Activated T-cell treated with anti-CD3 and anti-CD28 coated beads for 4 hours (primary cell): ENCODE data around the gene WDR93.

Source experiments
- DNase-seq: peaks from one replicate; pipeline ENCODE4 v3.0.0-alpha.2; 2020

WDR93 gene

DNA sequence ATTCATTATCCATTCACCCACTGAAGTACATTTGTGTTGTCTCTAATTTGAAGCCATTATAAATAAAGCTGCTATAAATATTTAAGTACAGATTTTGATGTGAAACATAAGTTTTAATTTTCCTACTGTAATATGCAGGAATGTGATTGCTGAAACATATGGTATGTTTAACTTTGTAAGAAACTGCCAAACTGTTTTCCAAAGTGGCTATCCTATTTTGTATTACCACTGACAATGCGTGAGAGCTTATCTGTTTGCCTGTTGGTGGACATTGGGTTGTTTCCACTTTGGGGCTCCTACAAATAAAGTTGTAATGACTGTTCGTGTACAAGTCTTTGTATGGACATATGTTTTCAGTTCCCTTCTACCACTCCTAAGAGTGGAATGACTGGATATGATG, 2.5 kb downstream of the WDR93 start:
- DNase-seq = no peak

DNA sequence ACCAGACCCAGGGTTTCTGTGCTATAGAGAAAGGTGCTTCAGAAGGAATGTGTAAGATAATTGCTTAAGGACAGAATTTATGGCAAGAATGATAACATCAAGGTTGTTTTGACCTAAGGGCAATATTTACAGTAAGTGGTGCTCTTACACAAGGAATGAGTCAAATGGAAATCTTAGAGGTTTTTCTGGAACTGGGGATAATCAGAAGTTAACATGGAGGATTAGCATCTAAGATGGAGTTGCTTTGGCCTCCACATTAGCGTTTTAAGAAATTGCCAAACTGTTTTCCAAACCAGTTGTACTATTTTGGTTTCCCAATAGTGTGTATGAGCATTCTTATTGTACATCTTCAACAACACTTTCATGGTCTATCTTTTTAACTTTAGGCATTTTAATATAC, 3.1 kb downstream of the WDR93 start:
- no peak for DNase-seq

DNA sequence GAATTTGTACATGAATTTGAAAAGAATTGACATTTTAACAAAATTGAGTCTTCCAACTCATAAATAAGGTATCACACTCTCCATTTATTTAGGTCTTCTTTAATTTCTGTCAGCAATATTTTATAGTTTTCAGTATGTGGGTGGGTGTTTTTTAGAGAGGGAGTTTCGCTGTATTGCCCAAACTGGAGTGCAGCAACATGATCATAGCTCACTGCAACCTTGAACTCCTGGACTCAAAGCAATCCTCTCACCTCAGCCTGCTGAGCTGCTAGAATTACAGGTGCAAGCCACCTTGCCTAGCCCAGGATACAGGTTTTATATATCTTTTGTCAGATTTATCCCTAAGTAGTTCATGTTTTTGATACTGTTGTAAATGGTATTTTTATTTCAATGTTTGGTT, 4.6 kb downstream of the WDR93 start:
- no peak for DNase-seq

DNA sequence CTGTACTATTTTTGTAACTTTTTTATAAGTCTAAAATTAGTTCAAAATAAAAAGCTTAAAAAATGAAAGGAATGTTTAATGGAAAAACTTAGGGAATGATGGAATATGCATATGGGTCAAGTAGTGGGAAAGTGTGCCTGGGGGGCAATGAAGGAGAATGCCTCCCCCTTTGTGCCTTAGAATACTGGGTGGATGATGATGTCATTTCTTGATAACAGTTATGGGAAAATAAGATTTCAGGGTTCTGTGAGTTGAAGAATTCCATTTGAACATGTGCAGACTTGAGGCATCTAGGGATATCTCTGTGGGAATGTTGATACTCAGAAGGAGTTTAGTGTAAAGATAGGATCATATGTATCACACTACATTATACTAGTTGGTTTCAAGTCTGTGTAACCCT, 13.8 kb downstream of the WDR93 start:
- no peak for DNase-seq

DNA sequence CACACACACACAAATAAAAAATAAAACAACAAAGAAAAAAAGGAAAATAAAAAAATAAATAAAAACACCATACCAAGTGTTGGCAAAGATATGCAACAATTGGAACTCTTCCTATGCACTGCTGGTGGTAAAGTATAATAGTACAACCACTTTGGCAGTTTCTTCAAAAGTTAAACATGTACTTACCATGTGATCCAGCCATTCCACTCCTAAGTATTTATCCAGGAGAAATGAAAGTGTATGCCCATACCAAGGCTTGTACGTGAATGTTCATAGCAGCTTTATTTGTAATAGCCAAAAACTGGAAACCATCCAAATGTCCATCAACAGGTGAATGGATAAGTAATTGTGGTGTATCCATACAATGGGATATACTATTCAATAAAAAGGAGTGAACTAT, 17.0 kb downstream of the WDR93 start:
- no peak for DNase-seq

DNA sequence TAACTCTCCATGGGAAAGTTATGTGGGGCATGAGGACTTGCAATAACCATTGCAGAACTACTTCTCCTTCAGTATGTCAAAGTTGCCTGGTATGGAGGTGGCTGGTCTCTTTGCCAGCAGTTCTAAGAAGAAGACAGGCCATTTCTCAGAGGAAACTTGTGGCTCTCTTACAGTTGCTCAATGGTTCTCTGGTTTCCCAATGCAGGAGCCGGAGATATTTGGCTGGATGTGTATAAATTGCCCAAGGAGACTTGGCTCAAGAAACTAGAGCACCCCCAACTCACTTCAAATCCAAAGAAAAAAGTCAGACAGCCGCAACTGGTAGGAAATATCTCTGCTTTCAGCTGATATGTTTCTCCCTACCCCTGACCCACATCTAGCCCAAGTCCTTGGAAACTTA, 24.2 kb downstream of the WDR93 start:
- DNase-seq = no peak

DNA sequence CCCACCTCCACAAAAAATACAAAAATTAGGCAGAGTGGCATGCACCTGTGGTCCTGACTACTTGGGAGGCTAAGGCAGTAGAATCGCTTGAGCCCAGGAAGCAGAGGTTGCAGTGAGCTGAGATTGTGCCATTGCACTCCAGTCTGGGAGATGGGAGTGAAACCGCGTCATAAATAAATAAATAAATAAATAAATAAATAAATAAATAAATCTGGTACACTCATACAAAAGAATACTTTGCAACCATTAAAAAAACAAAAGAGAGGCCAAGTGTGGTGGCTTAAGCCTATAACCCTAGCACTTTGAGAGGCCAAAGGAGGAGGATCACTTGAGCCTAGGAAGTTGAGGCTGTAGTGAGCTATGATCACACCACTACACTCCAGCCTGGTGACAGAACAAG, 32.4 kb downstream of the WDR93 start:
- no peak for DNase-seq

DNA sequence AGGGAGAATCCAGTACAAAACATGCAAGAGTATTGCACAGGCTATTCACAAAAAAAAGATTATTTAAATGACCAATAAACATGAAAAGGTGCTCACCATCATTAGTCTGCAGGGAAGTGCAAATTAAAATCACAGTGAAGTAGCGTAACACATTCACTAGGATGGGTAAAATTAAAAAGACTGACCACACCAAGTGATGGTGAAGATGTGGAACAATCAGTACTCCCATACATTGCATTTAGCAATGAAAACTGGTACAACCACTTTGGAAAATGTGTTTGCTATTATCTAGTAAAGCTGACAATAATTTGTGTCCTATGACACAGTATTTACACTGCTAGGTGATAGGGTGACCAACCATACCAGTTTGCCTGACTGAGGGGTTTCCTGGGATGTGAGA, 34.0 kb downstream of the WDR93 start:
- DNase-seq = no peak

DNA sequence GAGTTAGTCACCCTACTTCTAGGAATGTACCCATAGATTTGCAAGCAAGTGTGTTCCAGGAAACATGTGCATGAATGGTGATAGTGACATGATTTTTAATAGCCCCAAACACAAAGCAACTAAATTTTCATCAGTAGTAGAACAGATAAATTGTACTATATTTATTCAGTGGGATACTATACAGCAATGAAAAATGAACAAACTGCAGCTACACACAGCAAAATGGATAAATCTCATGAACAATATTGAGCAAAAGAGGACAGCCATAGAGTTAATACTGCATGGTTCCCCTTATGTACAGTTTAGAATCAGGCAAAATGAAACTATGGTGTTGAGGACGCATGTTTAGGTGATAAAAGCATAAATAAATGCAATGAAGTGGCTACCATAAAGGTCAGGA, 34.5 kb downstream of the WDR93 start:
- DNase-seq = no peak

DNA sequence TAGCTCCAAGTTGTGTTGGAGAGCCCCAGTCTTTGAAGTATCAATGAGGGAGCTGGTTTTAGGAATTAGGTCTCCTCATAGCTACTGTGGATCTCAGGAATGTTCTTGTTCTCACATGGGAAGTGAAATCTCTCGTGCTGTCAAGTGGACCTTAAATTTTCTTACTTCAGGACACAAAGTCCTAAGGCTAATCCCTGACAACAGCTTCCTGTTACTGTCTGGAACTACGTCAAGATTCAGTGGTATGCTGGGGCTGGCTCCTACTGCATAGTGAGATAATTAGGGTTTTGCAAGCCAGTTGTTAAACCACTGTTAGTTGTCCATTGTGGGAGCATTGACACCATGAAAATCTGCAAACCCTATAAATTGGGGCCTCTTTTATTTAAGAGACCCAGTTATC, 37.6 kb downstream of the WDR93 start:
- no peak for DNase-seq

DNA sequence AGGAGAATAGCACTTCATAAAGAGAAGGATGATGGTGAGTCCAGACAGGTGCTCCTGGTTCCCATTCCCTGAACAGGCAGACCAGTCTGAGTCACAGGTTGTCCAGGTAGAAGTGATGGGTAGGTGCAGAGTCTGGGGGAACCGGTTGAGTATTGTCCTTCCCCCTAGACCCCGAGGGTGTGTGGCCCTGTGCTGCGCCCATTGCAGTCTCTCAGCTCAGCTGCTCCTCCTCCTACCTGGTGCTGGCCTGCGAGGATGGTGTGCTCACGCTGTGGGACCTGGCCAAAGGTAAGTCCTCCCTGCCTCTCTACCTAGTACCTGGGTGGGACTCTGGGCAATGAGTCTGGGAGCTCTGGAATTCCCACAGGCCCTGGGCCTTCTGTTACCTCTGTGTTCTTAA, 40.7 kb downstream of the WDR93 start:
- DNase-seq = no peak

DNA sequence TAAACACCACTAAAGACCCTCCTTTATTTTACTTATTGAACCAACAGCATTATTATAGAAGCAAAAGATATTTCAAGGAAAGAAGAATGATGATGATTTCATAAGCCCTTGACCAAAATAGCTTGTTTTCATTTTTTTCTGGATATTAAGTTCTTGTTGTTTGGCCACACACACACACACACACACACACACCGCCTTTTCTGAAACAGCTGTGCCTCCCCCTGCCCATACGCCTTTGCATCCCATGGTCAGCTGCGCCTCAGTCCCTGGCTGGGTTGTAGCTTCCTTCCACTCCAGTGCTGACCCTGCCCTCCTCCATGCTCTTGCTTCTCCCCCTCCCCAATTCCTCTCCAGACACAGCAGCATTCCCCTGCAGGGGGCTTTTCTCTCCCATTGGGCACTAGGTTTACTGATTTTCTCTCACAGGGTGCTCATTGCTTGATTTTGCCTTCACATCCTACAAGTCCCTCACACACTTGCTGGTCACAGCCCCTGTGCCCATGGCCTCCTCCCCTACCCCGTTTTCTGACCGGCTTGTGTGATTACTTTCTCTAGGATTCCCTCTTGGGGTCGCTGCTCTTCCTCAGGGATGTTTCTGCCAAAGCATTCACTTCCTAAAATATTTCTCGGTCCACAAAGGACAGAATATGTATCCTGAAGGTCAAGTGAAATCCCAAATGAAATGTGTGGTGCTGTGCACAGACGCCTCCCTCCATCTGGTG, 42.0 kb downstream of the WDR93 start:
- DNase-seq = no peak

DNA sequence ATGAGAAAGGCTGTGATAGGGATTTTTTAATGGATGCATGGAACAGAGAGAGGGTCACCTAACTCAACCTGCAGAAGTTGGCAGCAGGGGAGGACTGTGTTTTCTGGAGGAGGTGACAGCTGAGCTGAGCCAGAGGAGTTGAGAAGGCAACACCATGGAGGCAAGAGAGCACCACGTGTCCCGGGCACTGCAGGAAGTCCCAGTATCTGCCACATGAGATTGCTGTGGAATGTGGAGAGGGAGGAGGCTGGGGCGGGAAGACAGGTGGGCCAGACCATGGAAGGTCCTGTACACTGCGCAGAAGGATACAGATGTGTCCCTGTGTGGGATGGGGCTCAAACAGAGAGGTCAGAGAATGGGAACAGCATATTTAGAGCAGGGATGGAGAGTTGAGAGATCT, 45.2 kb downstream of the WDR93 start:
- DNase-seq = no peak

DNA sequence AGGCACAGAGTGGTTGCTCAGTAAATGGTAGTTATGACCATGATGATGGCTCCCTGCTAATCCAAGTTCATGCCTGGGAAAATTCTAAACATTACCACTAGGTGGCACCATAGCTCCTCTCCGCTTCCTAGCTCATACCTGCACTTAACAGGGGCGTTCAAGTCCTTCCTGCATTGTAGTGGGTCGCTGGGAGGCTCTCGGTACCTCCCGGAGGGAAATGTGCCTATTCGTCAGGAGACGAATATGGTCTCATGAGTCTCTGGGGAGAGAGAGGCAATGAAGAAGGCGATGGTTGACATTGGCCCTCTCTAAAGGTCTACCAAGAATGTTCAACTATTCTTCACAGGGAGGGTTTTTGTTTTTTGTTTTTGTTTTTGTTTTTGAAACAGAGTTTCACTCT, 49.5 kb downstream of the WDR93 start:
- peak; percentile 50 for DNase-seq

DNA sequence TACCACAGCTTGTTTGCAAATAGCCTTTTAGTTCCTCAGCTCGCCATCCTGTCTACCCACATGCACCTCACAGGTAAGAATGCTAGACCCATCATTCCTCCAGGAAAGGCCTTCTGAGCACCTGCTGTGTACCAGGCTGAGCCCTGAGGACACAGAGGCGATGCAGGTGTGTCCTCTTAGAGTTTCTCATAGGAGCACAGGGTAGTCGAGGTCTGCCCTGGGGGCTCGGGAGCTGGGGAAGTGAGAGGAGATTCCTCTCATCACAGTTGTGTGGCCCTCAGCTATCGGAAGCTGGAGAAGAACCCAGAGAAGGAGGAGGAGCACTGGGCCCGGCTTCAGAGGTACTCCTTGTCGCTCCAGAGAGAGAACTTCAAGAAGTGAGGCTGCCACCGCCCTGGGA, 52.4 kb downstream of the WDR93 start:
- DNase-seq = no peak

DNA sequence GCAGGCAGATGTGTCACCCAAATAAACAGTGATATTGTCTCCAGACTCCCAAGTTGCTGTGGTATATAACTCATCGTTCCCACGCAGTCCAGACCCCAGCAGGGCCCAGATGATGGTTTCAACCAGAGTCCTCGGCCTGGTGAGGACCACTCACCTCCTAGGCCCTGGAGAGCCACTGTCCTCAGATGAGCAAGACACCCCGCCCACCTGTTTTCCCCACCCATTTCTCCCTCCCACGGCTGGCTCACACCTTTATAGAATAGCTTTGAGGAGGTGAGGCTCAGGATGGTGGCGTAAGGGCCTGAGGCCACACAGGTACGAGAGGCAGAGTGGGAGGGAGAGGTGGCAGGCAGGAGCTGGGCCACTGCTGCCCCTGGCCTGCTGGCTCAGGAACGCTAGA, 53.0 kb downstream of the WDR93 start:
- DNase-seq = no peak

DNA sequence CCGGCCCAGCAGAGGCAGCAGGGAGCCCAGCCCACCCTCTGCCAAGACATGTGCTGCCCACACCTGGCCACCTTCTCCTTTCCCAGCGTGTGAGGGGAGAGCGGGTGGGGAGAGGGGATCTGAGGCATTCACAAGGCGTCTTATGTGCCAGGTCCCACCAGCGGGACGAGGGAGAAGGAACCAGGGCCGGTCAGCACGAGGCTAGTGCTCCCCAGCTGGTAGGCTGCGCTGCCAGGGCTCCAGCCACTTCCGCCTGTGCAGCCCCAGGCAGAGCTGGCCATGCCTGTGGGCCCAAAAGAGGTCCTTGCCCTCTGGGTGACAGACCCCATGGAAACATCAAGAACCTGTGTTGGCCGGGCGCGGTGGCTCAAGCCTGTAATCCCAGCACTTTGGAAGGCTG, 54.5 kb downstream of the WDR93 start:
- DNase-seq = no peak

DNA sequence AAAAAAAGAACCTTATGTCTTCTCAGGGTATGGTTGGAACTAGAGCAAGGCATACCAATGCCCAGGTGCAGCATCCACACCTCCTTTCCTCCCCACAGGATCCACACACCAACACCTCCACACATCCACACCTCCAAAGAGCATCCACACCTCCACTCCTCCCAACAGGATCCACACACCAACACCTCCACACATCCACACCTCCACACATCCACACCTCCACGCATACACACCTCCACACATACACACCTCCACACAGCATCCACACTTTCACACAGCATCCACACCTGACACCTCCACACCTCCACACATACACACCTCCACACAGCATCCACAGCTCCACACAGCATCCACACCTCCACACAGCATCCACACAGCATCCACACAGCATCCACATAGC, 55.2 kb downstream of the WDR93 start:
- DNase-seq = no peak

DNA sequence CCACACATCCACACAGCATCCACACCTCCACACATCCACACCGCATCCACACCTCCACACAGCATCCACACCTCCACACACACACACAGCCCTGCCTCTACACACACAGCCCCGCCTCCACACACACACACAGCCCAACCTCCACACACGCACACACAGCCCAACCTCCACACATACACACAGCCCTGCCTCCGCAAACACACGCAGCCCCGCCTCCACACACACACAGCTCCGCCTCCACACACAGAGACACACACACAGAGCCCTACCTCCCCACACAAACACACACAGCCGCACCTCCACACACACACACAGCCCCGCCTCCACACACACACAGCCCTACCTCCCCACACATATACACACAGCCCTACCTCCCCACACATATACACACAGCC, 55.8 kb downstream of the WDR93 start:
- DNase-seq = no peak

DNA sequence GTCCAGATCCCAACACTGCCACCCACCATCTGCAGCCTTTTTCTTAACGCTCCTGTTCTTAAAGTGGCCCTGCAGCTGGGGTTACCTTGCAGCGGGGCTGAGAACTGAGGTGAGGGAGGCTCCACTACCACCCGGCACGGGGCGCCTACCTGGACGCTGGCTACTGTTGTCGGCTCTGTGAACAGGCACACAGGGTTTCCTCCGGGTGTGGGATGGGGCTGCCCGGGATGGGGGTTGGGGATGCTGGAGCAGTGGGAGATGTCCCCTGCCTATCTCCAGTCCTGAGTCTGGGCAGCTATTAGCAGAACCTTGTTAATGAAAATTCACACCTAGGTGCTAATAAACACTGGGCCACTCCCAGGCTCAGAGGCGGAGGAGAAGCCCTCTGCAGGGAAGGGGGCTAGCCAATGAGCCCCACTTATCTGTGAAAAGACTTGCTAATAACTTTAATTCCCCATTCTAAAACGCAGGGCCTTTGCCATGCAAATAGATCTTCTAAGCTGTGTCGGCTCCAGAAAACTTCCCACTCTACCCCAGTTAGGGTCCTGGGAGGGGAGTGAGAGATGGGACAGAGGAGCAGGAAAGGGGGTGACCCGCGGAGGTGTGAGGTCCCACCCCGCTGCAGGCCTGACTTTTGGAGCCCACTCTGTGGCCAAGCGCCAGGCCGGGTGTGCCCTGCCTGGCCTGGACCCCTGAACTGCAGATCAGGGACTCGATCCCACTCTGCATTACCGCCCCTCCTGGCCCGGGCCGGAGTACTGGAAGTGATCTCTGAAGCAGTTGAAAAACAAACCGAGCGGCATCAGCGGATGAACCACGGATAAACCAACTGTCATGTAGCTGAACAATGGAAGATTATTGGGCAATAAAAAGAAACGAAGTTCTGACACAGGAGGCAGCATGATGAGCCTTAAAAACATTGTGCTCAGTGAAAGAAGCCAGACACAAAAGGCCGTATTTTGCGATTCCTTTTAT, 57.4 kb downstream of the WDR93 start:
- DNase-seq = no peak

DNA sequence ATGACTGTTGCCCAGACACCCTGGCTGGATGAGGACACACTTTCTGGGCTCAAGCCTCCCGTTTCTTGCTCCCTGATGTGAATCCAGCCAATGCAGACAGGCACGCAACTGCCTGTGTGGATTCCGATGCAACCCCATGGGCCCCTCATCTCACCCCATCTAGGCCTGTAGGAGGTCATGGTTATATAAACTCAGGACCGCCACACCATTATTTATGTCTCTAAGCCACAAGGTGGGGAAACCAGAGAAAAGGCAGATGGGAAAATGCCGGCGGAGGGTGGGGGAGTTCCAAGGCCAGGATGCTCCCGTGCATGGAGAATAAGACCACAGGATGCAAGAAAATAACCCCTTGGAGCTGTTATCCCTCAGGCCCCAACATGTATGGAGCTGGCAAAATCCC, 58.4 kb downstream of the WDR93 start:
- no peak for DNase-seq

DNA sequence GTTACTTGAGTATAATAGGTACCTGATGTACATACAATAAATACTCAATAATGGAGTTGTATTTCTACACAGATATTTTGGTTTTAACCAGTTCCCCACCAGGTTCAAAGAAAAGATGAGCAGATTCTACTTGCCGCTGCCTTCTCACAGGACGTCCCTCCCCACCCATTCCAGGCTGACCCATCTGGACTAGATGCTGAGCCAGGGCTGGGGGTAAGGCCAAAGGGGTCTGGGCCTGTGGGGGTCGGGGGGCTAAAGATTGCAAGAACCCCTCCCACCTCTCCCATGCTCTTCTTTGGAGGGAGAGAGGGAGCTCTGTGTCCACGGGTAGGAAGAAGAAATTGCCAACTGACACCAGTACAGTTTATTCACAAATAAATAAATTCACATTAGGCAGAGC, 58.9 kb downstream of the WDR93 start:
- no peak for DNase-seq

DNA sequence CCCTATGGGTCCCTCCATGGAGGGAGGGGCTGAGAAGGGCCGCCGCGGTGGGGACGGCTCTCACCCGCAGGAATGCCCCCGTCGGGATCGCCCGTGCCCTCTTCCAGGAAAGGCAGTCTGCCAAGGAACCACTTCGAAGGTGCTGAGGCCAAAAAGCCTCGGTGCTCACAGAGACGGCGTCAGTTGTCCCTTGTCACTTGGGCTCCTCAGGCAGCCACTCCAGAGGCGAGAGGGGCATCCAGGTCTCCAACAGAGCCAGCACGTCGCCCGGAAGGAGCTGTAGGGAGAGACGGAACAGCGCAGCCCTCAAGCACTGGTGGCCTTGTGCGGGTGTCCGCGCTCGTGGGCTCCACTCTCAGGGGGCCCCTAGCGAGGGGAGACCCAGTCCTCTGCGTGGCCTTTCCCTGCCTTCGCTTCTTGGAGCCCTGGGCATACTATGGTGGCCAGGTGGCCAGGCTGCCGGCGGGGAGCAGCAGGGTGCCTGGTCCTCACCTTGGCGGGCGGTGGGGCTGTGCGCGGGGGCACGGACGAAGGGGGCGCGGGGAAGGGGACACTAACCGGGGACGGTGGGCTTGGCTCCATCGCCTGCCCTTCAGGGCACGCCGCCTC, 59.4 kb downstream of the WDR93 start:
- DNase-seq = no peak
